ENCODE data around the gene TMEM63B.

DNA sequence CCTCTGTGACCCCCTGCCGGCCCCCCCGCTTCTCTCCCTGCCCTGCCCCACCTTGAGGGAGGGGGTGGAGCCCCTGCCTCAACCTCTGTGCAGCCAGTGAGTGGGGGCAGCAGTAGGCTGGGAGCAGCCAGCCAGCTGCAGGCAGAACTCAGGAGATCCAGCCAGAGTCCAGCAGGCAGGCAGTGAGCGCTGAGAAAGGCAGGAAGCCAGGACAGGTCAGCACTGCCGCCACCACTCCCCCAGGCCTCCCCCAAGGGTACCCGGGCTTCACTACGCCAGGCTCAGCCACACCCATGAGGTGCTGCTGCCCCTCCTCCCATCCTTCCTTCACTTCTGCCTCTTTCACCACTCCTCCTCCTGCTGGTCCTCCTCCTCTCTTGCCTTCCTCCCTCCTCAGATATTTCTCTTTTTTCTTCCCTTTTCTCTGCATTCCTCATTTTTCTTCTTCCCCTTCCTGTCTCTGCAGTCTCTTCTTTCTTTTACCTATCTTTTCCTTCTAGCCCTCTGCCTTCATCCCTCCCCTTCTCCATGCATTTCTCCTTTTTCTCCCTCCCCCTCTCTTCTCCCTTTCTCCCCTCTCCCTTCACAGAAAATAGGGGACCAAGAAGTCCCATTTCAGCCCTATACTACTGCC lies 11.5 kb downstream of the TMEM63B start:
- TF ChIP-seq POLR2AphosphoS5 (IDR thresholded peaks at IDR 0.05; ENCODE audit: low read depth, low read length) (no peak), POLR2A (IDR thresholded peaks at IDR 0.05; ENCODE audit: low read depth, low read length) (no peak)

All from GM12892 (cell line).